IMR-90 (cell line): Measurements from ENCODE around the gene TNIP1. TPM values are rescaled to one million over a fixed set of nuclear protein-coding genes. Genes with fewer than 3 reads are reported as not detected.
A peak's percentile ranks its signal among the peaks of the same experiment; 100 is the strongest.

Source experiments
- ATAC-seq: fragments of 200-7000 bp; cut with Tn5 transposase; 2 replicates; pipeline ENCODE4 v1.9.1; 2020; ENCODE audit warnings: low read depth, mild to moderate bottlenecking, moderate library complexity
- BruUV-seq: library from RNA; stranded (reverse); fragments of 400-500 nt; replicated peaks from 2 replicates; lab custom pipeline; 2021; lab: Mats Ljungman, UMichigan
- CTCF ChIA-PET: fragments of 300-600 bp; formaldehyde crosslinking; extraction: SDS; loops from one replicate; lab custom pipeline; 2021; ENCODE audit warnings: antibody characterized with exemption; lab: Yijun Ruan, JAX
- POLR2A ChIA-PET: fragments of 300-600 bp; sonication (Branson Sonifier 250); formaldehyde crosslinking; loops from one replicate; lab custom pipeline; 2022; ENCODE audit warnings: antibody characterized with exemption; ENCODE audit not compliant: unreplicated experiment; lab: Charles Lee
- DNase-seq: peaks from one replicate; pipeline ENCODE4 v3.0.0; 2013
- H2AFZ ChIP-seq: replicated peaks from 2 replicates; pipeline ENCODE3; 2013; ENCODE audit warnings: low read length, mild to moderate bottlenecking; ENCODE audit not compliant: poor library complexity
- H2AK5ac ChIP-seq: 2 replicates; pipeline ENCODE4 v1.6.1; 2013; ENCODE audit warnings: low read depth, low read length, inconsistent platforms
- H2AK9ac ChIP-seq: replicated peaks from 2 replicates; pipeline ENCODE3; 2013; ENCODE audit warnings: mild to moderate bottlenecking, low read depth, low read length, moderate library complexity; ENCODE audit not compliant: poor library complexity
- H2BK120ac ChIP-seq: 2 replicates; pipeline ENCODE4 v1.6.1; 2013; ENCODE audit warnings: low read depth, low read length, inconsistent platforms
- H2BK15ac ChIP-seq: 3 replicates; pipeline ENCODE4 v1.6.1; 2013; ENCODE audit warnings: low read depth, low read length, inconsistent platforms
- H2BK20ac ChIP-seq: 2 replicates; pipeline ENCODE4 v1.6.1; 2013; ENCODE audit warnings: low read depth, mild to moderate bottlenecking, inconsistent platforms, low read length, moderate library complexity
- H2BK5ac ChIP-seq: 2 replicates; pipeline ENCODE4 v1.6.1; 2013; ENCODE audit warnings: mild to moderate bottlenecking, low read depth, low read length, inconsistent platforms; ENCODE audit not compliant: poor library complexity, severe bottlenecking
- H3K14ac ChIP-seq: replicated peaks from 2 replicates; pipeline ENCODE4 v1.6.1; 2013; ENCODE audit warnings: low read depth, low read length, inconsistent platforms
- H3K18ac ChIP-seq: 2 replicates; pipeline ENCODE4 v1.6.1; 2013; ENCODE audit warnings: low read depth, low read length, control low read depth
- H3K23ac ChIP-seq: 2 replicates; pipeline ENCODE4 v1.6.1; 2013; ENCODE audit warnings: low read depth, low read length, inconsistent platforms
- H3K27ac ChIP-seq: 2 replicates; pipeline ENCODE4 v1.5.1; 2013; ENCODE audit warnings: mild to moderate bottlenecking, control low read depth, low read length; ENCODE audit not compliant: insufficient read depth
- H3K27me3 ChIP-seq: 2 replicates; pipeline ENCODE4 v1.6.1; 2013; ENCODE audit warnings: low read length; ENCODE audit not compliant: control insufficient read depth, insufficient read depth
- H3K36me3 ChIP-seq: 2 replicates; pipeline ENCODE4 v1.6.1; 2013; ENCODE audit warnings: low read length, mixed read lengths; ENCODE audit not compliant: control insufficient read depth, insufficient read depth
- H3K4ac ChIP-seq: 2 replicates; pipeline ENCODE4 v1.6.1; 2013; ENCODE audit warnings: low read depth, low read length, inconsistent platforms
- H3K4me1 ChIP-seq: 2 replicates; pipeline ENCODE4 v1.6.1; 2013; ENCODE audit warnings: low read length, mixed read lengths; ENCODE audit not compliant: control insufficient read depth, insufficient read depth
- H3K4me2 ChIP-seq: 2 replicates; pipeline ENCODE4 v1.6.1; 2013; ENCODE audit warnings: low read depth, mild to moderate bottlenecking, control low read depth, low read length, moderate library complexity
- H3K4me3 ChIP-seq: 2 replicates; pipeline ENCODE4 v1.5.1; 2013; ENCODE audit warnings: low read depth, mild to moderate bottlenecking, control low read depth, low read length, moderate library complexity; ENCODE audit not compliant: insufficient read depth
- H3K56ac ChIP-seq: 2 replicates; pipeline ENCODE4 v1.6.1; 2013; ENCODE audit warnings: low read length, inconsistent platforms; ENCODE audit not compliant: insufficient read depth; ENCODE audit errors: extremely low read depth
- H3K79me1 ChIP-seq, 2 experiments: 2 replicates each; pipeline ENCODE4 v1.6.1; 2013; ENCODE audit warnings: low read length in 2 of 2, inconsistent platforms in 1 of 2, low read depth in 1 of 2
- H3K9ac ChIP-seq: 2 replicates; pipeline ENCODE4 v1.6.1; 2013; ENCODE audit warnings: low read depth, low read length, control low read depth
- H3K9me1 ChIP-seq: 2 replicates; pipeline ENCODE4 v1.6.1; 2013; ENCODE audit warnings: low read length, inconsistent platforms; ENCODE audit not compliant: insufficient read depth
- H3K9me3 ChIP-seq: 2 replicates; pipeline ENCODE4 v1.6.1; 2013; ENCODE audit warnings: low read length; ENCODE audit not compliant: control insufficient read depth, insufficient read depth
- H4K20me1 ChIP-seq: 2 replicates; pipeline ENCODE4 v1.6.1; 2013; ENCODE audit warnings: low read length, inconsistent platforms; ENCODE audit not compliant: insufficient read depth
- H4K5ac ChIP-seq: 2 replicates; pipeline ENCODE4 v1.6.1; 2013; ENCODE audit warnings: mild to moderate bottlenecking, low read depth, low read length, control low read depth
- H4K8ac ChIP-seq, 2 experiments: 2 replicates each; pipeline ENCODE4 v1.6.1; 2013; ENCODE audit warnings: low read depth in 2 of 2, low read length in 2 of 2, control low read depth in 1 of 2, inconsistent platforms in 1 of 2
- H4K91ac ChIP-seq: 2 replicates; pipeline ENCODE4 v1.6.1; 2013; ENCODE audit warnings: low read depth, low read length, inconsistent platforms; ENCODE audit not compliant: insufficient read depth
- BHLHE40 ChIP-seq: fragments of 150-350 bp; IDR thresholded peaks from 2 replicates; pipeline ENCODE4 v1.6.1; 2016; ENCODE audit warnings: mild to moderate bottlenecking, low read depth, low read length
- CEBPB ChIP-seq: IDR thresholded peaks from 2 replicates; pipeline ENCODE4 v1.6.1; 2012; ENCODE audit warnings: low read depth, low read length, improper control_type of control experiment
- CHD1 ChIP-seq: IDR thresholded peaks from 2 replicates; pipeline ENCODE4 v1.6.1; 2012; ENCODE audit warnings: low read depth, low read length, improper control_type of control experiment
- CTCF ChIP-seq: conservative IDR thresholded peaks from 2 replicates; pipeline ENCODE4 v1.5.1; 2012; ENCODE audit warnings: mild to moderate bottlenecking, low read depth, low read length, improper control_type of control experiment
- ELK1 ChIP-seq: fragments of 150-350 bp; IDR thresholded peaks from 2 replicates; pipeline ENCODE4 v1.6.1; 2016; ENCODE audit warnings: low read depth, mild to moderate bottlenecking, low read length, moderate library complexity, borderline replicate concordance
- FOS ChIP-seq: fragments of 150-350 bp; IDR thresholded peaks from 2 replicates; pipeline ENCODE4 v1.6.1; 2016; ENCODE audit warnings: low read depth, low read length
- MAFK ChIP-seq: IDR thresholded peaks from 2 replicates; pipeline ENCODE4 v1.6.1; 2012; ENCODE audit warnings: low read depth, low read length, improper control_type of control experiment
- NFE2L2 ChIP-seq: fragments of 150-350 bp; IDR thresholded peaks from 2 replicates; pipeline ENCODE4 v1.6.1; 2016; ENCODE audit warnings: low read depth, mild to moderate bottlenecking, low read length
- POLR2A ChIP-seq: IDR thresholded peaks from 2 replicates; pipeline ENCODE4 v1.6.1; 2012; ENCODE audit warnings: mild to moderate bottlenecking, low read depth, low read length
- RAD21 ChIP-seq: IDR thresholded peaks from 2 replicates; pipeline ENCODE4 v1.6.1; 2012; ENCODE audit warnings: low read length, improper control_type of control experiment
- RCOR1 ChIP-seq: IDR thresholded peaks from 2 replicates; pipeline ENCODE4 v1.6.1; 2012; ENCODE audit warnings: mild to moderate bottlenecking, low read length, improper control_type of control experiment; ENCODE audit not compliant: insufficient replicate concordance
- RFX5 ChIP-seq: IDR thresholded peaks from 2 replicates; pipeline ENCODE4 v1.8.0; 2012; ENCODE audit warnings: low read depth, mild to moderate bottlenecking, low read length, moderate library complexity
- SMC3 ChIP-seq: fragments of 150-350 bp; IDR thresholded peaks from 2 replicates; pipeline ENCODE4 v1.6.1; 2016; ENCODE audit warnings: low read depth, mild to moderate bottlenecking, antibody characterized with exemption, low read length, moderate library complexity
- USF2 ChIP-seq: fragments of 150-350 bp; IDR thresholded peaks from 2 replicates; pipeline ENCODE4 v1.6.1; 2017; ENCODE audit warnings: mild to moderate bottlenecking, antibody characterized with exemption, low read length, low read depth
- WGBS, 2 experiments: methylation state at CpG; one replicate each; pipeline versions ENCODE4 v1.1.5 to v1.1.7; 2013; ENCODE audit warnings: missing lambda C conversion rate in 2 of 2; ENCODE audit not compliant: insufficient read length in 1 of 2; ENCODE audit errors: extremely low coverage in 2 of 2; 5-methylcytosine and 5-hydroxymethylcytosine counted together
- dilution Hi-C: fragments of 300-500 bp; cut with HindIII; formaldehyde crosslinking; loops from one replicate; pipeline ENCODE4 v1.14.3; 2018; ENCODE audit warnings: low sequenced_read_pairs; ENCODE audit not compliant: unreplicated experiment
- in situ Hi-C: fragments of 300-500 bp; cut with MboI; formaldehyde crosslinking; loops from 3 replicates; pipeline ENCODE4 v1.14.3; 2019; ENCODE audit warnings: low sequenced_read_pairs, inconsistent platforms, mixed read lengths
- intact Hi-C: fragments of 100-400 bp; cut with micrococcal nuclease; formaldehyde crosslinking; loops from 2 replicates; pipeline ENCODE4 v1.10.0; 2022
- polyA plus RNA-seq, 3 experiments: library from polyadenylated mRNA; depleted of rRNA; stranded (reverse); fragments of >200 nt; gene quantifications; 2 replicates each; pipeline ENCODE4 v1.2.3, GENCODE V29; 2012; ENCODE audit warnings: low replicate concordance in 1 of 3
- total RNA-seq: library from RNA; depleted of rRNA; stranded (reverse); fragments of >200 nt; gene quantifications from 2 replicates; pipeline ENCODE4 v1.2.3, GENCODE V29; 2012

Gene TNIP1
- total and polyA plus RNA-seq, 2 of the 4 experiments (the other 2 are of a cell fraction) = 63.8 to 92.8 TPM

- dilution Hi-C loops (no loop called here), in situ Hi-C loops (no loop called here), intact Hi-C loops (no loop called here)
- Histone ChIP-seq H2AK5ac (peak overlapping the region; percentile 94; the same call in 1 of the 2 replicates), H3K36me3 (peaks cover 34% of the 10 kb centered on the region), H2AFZ (no peak overlapping the region), H4K8ac (no peak overlapping the region; a peak in 1 of 4 replicates), H3K23ac (no peak overlapping the region), H3K14ac (peak overlapping the region; percentile 78; the same call in 1 of the 2 replicates), H3K4me1 (peaks cover 40% of the 10 kb centered on the region), H2BK15ac (no peak overlapping the region; the same call in 2 of the 3 replicates), H3K9me3 (no peaks in the 10 kb centered on the region), H3K9me1 (peaks cover 60% of the 10 kb centered on the region), H3K27ac (no peak overlapping the region), H3K9ac (no peak overlapping the region), H2BK5ac (no peak overlapping the region), H3K27me3 (no peaks in the 10 kb centered on the region), H3K4me3 (no peak overlapping the region), H2BK120ac (peak overlapping the region; percentile 92; the same call in 1 of the 2 replicates), H3K79me1 (peaks cover 65 to 96% of the 10 kb centered on the region in 2 experiments), H4K91ac (no peak overlapping the region), H3K4me2 (no peak overlapping the region), H3K18ac (no peak overlapping the region), H4K20me1 (peaks cover 47% of the 10 kb centered on the region), H4K5ac (no peak overlapping the region), H2AK9ac (no peak overlapping the region), H3K4ac (peak overlapping the region; percentile 92; the same call in 1 of the 2 replicates), H2BK20ac (no peak overlapping the region), H3K56ac (no peak overlapping the region)
- CTCF ChIA-PET = interaction anchor here (0.9 to 1.1 kb wide), 2 partner anchors 18 to 55 kb away, joined by 3 to 9 read pairs; no protein-coding TSS in a partner anchor
- WGBS, 2 experiments = 100% methylated on average over 4 of the region's 12 CpGs; no CpG with 5 or more reads in 1 of the 2 experiments
- ATAC-seq (no peak), DNase-seq (no peak)
- no peak for TF ChIP-seq BHLHE40
- no peak for TF ChIP-seq RCOR1
- TF ChIP-seq SMC3 = no peak
- TF ChIP-seq ELK1 = no peak
- no peak for TF ChIP-seq NFE2L2
- TF ChIP-seq USF2 = no peak
- TF ChIP-seq FOS = no peak
- TF ChIP-seq RFX5 = no peak
- no peak for TF ChIP-seq CHD1
- TF ChIP-seq RAD21 = no peak
- TF ChIP-seq MAFK = no peak
- no peak for TF ChIP-seq CTCF
- no peak for TF ChIP-seq POLR2A
- no peak for TF ChIP-seq CEBPB
- BruUV-seq = no TSS peak
- POLR2A ChIA-PET = no interaction called here
These were observed 15.8 kb downstream of the TNIP1 start for GRCh38 chr5:151064916-151065499.
